HEK293 (cell line): Measurements from ENCODE around the gene VPS9D1.

Experiments
- CTCF ChIA-PET: fragments of 350-600 bp; formaldehyde crosslinking; extraction: SDS; loops from one replicate; lab custom pipeline; 2021; ENCODE audit warnings: antibody characterized with exemption; lab: Yijun Ruan, JAX
- POLR2A ChIA-PET: fragments of 300-600 bp; formaldehyde crosslinking; extraction: SDS; loops from one replicate; lab custom pipeline; 2020; ENCODE audit warnings: antibody characterized with exemption, inconsistent platforms; lab: Yijun Ruan, JAX
- H3K27ac ChIP-seq: fragments of 200-500 bp; sonication (Bioruptor generic); 2 replicates; pipeline ENCODE4 v1.5.1; 2014; ENCODE audit warnings: low read depth, low read length, control low read depth, inconsistent platforms; ENCODE audit errors: extremely low read depth
- H3K36me3 ChIP-seq, 2 experiments: fragments of 200-500 bp in 1 of 2; sonication (Bioruptor generic) in 1 of 2; 1 replicate in 1 of 2; 2 replicates in 1 of 2; pipeline ENCODE4 v1.5.1; 2014 to 2017; ENCODE audit warnings: inconsistent platforms in 2 of 2, low read length in 2 of 2; ENCODE audit not compliant: control insufficient read depth in 2 of 2, insufficient read depth in 1 of 2
- H3K4me1 ChIP-seq: fragments of 200-500 bp; sonication (Bioruptor generic); 2 replicates; pipeline ENCODE4 v1.5.1; 2014; ENCODE audit warnings: mild to moderate bottlenecking, low read length, inconsistent platforms; ENCODE audit not compliant: control insufficient read depth, insufficient read depth
- H3K4me3 ChIP-seq: 2 replicates; pipeline ENCODE4 v1.5.1; 2011; ENCODE audit warnings: low read depth, mild to moderate bottlenecking, control low read depth, low read length, moderate library complexity
- H3K9me3 ChIP-seq: fragments of 200-500 bp; sonication (Bioruptor generic); 2 replicates; pipeline ENCODE4 v1.5.1; 2014; ENCODE audit warnings: low read depth, low read length, inconsistent platforms; ENCODE audit not compliant: control insufficient read depth, insufficient read depth
- CTCF ChIP-seq: fragments of 450-650 bp; formaldehyde crosslinking; IDR thresholded peaks from 2 replicates; pipeline ENCODE4 v1.5.1; 2016; ENCODE audit warnings: missing biosample characterization, missing genetic modification characterization
- IKZF3 ChIP-seq: fragments of 450-650 bp; IDR thresholded peaks from 2 replicates; pipeline ENCODE4 v1.5.0; 2018; ENCODE audit warnings: missing biosample characterization, mild to moderate bottlenecking, missing genetic modification characterization, moderate library complexity
- PRDM10 ChIP-seq: fragments of 450-650 bp; formaldehyde crosslinking; IDR thresholded peaks from 2 replicates; pipeline ENCODE4 v1.5.1; 2016; ENCODE audit warnings: missing biosample characterization, missing genetic modification characterization
- PRDM4 ChIP-seq: fragments of 450-650 bp; formaldehyde crosslinking; IDR thresholded peaks from 2 replicates; pipeline ENCODE4 v1.5.1; 2017; ENCODE audit warnings: missing biosample characterization, missing genetic modification characterization
- TSHZ1 ChIP-seq: fragments of 450-650 bp; formaldehyde crosslinking; IDR thresholded peaks from 2 replicates; pipeline ENCODE4 v1.5.1; 2016; ENCODE audit warnings: missing biosample characterization, missing genetic modification characterization, borderline replicate concordance
- YY2 ChIP-seq: fragments of 450-650 bp; formaldehyde crosslinking; IDR thresholded peaks from 2 replicates; pipeline ENCODE4 v1.5.1; 2016; ENCODE audit warnings: missing biosample characterization, missing genetic modification characterization
- ZBTB6 ChIP-seq: fragments of 450-650 bp; formaldehyde crosslinking; IDR thresholded peaks from 2 replicates; pipeline ENCODE4 v1.5.1; 2017; ENCODE audit warnings: missing biosample characterization, missing genetic modification characterization
- ZFP41 ChIP-seq: fragments of 450-650 bp; formaldehyde crosslinking; IDR thresholded peaks from 2 replicates; pipeline ENCODE4 v1.5.1; 2016; ENCODE audit warnings: missing biosample characterization, missing genetic modification characterization, borderline replicate concordance
- ZNF10 ChIP-seq: fragments of 450-650 bp; formaldehyde crosslinking; IDR thresholded peaks from 2 replicates; pipeline ENCODE4 v1.5.1; 2017; ENCODE audit warnings: missing biosample characterization, missing genetic modification characterization
- ZNF155 ChIP-seq: fragments of 450-650 bp; formaldehyde crosslinking; IDR thresholded peaks from 2 replicates; pipeline ENCODE4 v1.5.1; 2016; ENCODE audit warnings: missing biosample characterization, missing genetic modification characterization
- ZNF280C ChIP-seq: fragments of 450-650 bp; formaldehyde crosslinking; IDR thresholded peaks from 2 replicates; pipeline ENCODE4 v1.5.1; 2016; ENCODE audit warnings: missing biosample characterization, missing genetic modification characterization
- ZNF302 ChIP-seq: fragments of 450-650 bp; formaldehyde crosslinking; IDR thresholded peaks from 2 replicates; pipeline ENCODE4 v1.5.1; 2016; ENCODE audit warnings: missing biosample characterization, missing genetic modification characterization, low read depth
- ZNF488 ChIP-seq: fragments of 450-650 bp; formaldehyde crosslinking; IDR thresholded peaks from 2 replicates; pipeline ENCODE4 v1.5.1; 2016; ENCODE audit warnings: missing biosample characterization, missing genetic modification characterization
- ZNF621 ChIP-seq: fragments of 450-650 bp; formaldehyde crosslinking; IDR thresholded peaks from 2 replicates; pipeline ENCODE4 v1.5.1; 2017; ENCODE audit warnings: missing biosample characterization, missing genetic modification characterization
- ZNF623 ChIP-seq: fragments of 450-650 bp; formaldehyde crosslinking; IDR thresholded peaks from 2 replicates; pipeline ENCODE4 v1.5.1; 2016; ENCODE audit warnings: missing biosample characterization, missing genetic modification characterization
- ZNF785 ChIP-seq: fragments of 450-650 bp; formaldehyde crosslinking; IDR thresholded peaks from 2 replicates; pipeline ENCODE4 v1.5.1; 2016; ENCODE audit warnings: missing biosample characterization, missing genetic modification characterization
- ZNF843 ChIP-seq: fragments of 450-650 bp; formaldehyde crosslinking; IDR thresholded peaks from 2 replicates; pipeline ENCODE4 v1.5.1; 2016; ENCODE audit warnings: missing biosample characterization, missing genetic modification characterization

The VPS9D1 gene

GRCh38 chr16:89705006-89705405 lies 15.7 kb downstream of the VPS9D1 start:
- ChIA-PET CTCF (interaction anchor here (0.6 to 2.5 kb wide), 12 partner anchors 11 to 295 kb away, joined by 3 to 23 read pairs (median 4); no protein-coding TSS in a partner anchor), POLR2A (interaction anchor here (1.6 to 2.1 kb wide), 2 partner anchors 37 to 65 kb away, joined by 3 to 10 read pairs; no protein-coding TSS in a partner anchor)
- TF ChIP-seq ZFP41 (tag by site-specific recombination) (no peak), ZNF488 (tag by site-specific recombination) (no peak), ZNF843 (no peak), ZNF280C (tag by site-specific recombination) (no peak), ZNF302 (no peak), ZNF10 (tag by site-specific recombination) (no peak), IKZF3 (tag by site-specific recombination) (no peak), ZNF155 (tag by site-specific recombination) (no peak), PRDM4 (tag by site-specific recombination) (no peak)
- Histone ChIP-seq H3K9me3 (no peaks in the 10 kb centered on the region), H3K4me1 (peaks cover 5% of the 10 kb centered on the region), H3K4me3 (no peak overlapping the region), H3K36me3 (no peaks in the 10 kb centered on the region), H3K27ac (no peak overlapping the region)

- H3K4me1 ChIP-seq: peaks cover 8% of the 10 kb centered on the region
- H3K9me3 ChIP-seq: no peaks in the 10 kb centered on the region
- ChIA-PET CTCF (interaction anchor here (1.6 to 2.5 kb wide), 3 partner anchors 85 to 205 kb away, joined by 3 to 23 read pairs (median 20); no protein-coding TSS in a partner anchor), POLR2A (no interaction called here)
- no peak overlapping the region for H3K27ac ChIP-seq
- peaks cover 0 to under 1% of the 10 kb centered on the region in 2 experiments; a peak in 1 of 3 replicates for H3K36me3 ChIP-seq
- H3K4me3 ChIP-seq: no peak overlapping the region
- TF ChIP-seq ZBTB6 (tag by site-specific recombination): no peak
- TF ChIP-seq PRDM10 (tag by site-specific recombination): no peak
- TF ChIP-seq TSHZ1: no peak
- TF ChIP-seq ZNF785 (tag by site-specific recombination): no peak
- no peak for TF ChIP-seq YY2
- no peak for TF ChIP-seq ZNF621
- no peak for TF ChIP-seq ZNF623
- no peak for TF ChIP-seq CTCF (tag by site-specific recombination)
Observed at GRCh38 chr16:89704281-89704680, 16.4 kb downstream of the VPS9D1 start.
